NCI-H226 (cell line): ENCODE measurements around the gene TBX21.
"Not testable (repeated sequence)": the region's sequence is repeated elsewhere in the genome, so short reads cannot be mapped to it uniquely, and the experiment has no call there.

Source experiments
- DNase-seq: peaks from one replicate; pipeline ENCODE4 v3.0.0-alpha.2; 2015

TBX21 gene

DNA sequence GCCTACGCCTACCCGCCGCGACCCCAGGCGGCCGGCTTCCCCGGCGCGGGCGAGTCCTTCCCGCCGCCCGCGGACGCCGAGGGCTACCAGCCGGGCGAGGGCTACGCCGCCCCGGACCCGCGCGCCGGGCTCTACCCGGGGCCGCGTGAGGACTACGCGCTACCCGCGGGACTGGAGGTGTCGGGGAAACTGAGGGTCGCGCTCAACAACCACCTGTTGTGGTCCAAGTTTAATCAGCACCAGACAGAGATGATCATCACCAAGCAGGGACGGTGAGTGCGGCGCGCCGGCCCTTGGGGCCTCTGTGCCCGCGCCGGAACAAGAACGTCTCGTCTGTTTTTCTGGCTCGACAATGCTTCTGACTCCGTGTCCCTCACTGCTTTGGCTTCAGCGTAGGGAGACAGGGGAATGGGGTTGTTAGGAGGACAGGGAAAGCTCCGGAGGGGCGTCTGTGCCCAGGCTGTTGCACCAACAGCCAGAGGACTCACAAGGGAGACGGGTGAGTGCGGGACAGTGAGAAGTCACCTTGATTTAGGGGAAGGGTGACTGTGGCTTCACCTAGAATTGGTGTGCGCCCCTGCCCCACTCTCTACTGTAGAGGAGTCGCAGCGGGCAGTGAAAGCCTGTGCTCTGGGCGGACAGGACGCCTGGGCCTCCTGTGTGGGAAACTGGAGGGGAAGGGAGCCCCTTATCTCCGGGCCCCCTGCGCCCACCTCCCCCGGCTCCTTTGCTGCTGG, 806 bp downstream of the TBX21 start:
- DNase-seq = no peak

DNA sequence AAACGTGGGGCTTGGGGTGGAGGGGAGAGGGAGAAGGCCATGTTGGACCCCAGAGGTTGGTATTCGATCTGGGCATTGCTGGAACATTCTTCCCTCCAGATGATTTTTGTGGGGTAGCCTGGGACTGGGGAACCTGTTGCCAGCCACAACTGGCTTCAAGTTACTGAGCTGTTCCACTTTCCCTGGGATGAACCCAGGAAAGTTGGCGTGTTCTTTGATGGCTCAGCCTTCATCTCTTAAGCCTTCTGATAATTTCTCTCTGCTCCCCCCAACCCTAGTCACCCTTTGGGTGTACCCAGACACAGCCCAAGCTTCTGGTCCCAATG, 2.1 kb downstream of the TBX21 start:
- DNase-seq = no peak

DNA sequence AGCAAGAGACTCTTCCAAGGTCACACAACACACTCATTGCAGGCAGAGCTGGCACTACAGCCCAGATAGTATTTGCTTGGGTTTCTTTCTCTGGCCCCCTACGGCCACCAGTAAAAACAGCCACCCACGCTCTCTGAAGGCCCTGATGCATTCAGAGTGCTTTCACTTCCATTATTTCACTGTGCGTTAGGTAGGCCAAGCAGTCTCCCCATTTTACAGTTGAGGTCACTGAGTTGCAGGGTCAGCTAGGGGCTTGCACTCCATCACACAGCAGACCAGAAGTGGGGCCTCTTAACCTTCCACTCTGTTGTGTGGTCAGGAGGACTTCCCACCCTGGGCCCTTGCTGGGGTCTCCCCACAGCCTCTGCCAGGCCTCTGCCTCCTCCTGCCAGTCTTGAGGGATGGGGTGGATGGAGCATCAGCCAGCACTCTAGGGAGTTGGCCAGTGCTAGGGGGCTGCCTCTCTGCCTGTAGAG, 2.5 kb downstream of the TBX21 start:
- DNase-seq = no peak

DNA sequence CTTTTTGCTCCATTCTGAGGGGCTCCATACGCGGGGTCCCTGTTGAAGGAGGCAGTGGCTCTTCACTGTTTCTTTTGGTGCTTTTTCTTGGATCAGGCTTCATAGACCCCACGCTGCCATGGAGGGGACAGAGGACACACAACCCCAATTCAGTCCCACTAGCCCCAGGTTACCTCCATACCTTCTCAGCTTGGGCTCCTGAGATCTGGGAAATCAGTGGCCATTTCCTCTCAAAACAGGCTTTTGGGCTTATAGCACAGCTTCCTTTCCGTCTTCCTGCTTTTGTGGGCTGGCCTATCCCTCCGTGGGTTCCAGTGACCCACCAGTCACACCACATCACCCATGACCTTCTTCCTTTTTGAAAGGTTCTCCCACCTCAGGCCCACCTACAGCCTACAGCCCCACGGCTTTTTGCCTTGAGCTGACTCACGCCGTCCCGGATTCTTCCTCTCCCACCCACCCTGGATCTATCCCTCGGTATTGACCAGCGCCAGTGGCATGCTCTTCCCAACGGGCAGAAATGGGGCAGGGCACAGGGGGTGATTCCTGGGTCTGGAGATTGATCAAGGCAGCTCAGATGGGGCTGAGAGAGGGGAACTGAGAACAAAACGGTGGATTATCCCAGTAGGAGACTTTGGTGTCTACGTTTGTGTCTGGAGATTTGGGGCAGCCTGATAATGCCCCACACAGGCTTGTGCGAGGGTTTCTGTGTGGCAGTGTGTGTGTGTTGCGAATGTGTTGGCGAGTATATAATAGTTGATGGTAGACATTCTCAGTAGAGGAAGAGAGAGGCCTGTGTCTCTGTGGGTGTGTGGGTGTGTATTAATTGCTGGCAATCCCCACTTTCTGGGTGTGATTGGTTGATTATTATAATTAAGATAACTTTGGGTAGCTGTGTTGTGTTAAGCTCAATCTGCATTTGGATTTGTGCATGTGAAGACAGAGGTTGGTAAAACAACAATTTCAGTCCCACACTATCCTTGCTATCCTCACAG, 3.8 kb downstream of the TBX21 start:
- DNase-seq = no peak

DNA sequence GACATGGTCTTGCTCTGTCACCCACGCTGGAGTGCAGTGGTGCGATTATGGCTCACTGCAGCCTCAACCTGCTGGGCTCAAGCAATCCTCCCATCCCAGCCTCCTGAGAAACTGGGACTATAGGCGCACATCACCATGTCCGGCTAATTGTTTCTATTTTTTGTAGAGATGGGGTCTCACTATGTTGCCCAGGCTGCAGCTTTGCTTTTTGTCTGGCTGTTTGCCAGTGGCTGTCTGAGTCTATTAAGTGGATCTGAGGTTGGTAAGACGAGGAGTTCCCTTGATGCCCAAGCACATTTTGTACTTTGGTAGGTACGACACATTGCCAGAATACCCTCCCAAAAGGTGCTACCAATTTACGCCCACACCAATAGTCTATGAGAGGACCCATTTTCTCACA, 5.1 kb downstream of the TBX21 start:
- no peak for DNase-seq

DNA sequence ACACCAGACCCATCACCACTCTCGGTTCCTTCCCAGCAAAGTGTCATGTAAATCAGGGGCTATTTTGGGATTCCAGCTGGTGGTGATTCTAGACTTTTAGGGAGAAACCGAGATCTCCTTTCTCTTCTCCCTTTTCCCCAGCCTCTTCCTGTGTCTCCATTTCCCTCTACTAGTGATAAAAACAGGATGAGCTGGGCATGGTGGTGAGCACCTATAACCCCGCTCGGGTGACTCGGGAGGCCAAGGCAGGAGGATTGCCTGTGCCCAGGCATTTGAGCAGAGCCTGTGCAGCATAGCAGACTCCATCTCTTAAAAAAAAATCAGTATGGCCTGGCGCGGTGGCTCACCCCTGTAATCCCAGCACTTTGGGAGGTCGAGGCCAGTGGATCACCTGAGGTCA, 6.1 kb downstream of the TBX21 start:
- no peak for DNase-seq

DNA sequence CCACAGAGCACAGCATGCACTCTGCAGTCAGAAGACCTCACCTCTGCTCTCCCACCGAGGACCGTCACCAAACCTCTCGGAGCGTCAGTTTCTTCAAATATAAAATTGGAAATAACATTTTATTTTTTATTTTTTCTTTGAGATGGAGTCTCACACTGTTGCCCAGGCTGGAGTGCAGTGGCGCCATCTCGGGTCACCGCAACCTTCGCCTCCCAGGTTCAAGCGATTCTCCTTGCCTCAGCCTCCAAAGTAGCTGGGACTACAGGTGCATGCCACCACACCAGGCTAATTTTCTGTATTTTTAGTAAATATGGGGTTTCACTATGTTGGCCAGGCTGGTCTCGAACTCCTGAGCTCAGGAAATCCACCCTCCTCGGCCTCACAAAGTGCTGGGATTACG, 6.9 kb downstream of the TBX21 start:
- not testable (repeated sequence) for DNase-seq

DNA sequence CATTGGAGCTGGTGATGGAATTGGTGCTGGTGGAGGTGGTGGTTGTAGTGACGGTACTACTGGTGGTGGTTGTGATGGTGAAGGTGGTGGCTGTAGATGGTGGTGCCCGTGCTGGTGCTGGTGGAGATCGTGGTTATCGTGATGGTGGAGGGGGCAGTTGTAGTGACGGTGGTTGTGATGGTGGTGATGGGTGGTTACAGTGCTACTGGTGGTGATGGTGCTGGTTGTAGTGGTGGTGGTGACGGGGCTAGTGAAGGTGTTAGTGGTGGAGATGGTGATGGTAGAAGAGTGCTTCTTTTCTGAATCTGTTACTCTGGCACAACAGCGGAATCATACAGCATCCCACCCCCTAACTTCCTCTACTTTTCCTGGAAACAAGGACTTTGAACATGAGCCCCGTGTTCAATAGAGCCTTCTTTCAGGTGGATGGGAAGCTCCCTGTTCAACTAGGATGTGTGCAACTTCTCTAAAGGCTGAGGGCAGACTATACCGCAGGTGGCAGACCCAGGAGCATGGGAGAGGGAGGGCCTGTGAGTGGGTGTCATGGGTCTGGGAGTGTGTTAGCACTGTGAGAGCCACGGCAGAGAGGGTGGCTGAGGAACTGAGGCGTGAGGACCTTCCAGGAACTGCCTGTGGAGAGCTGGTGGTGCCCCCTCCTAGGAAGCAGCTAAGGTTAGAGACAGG, 8.2 kb downstream of the TBX21 start:
- no peak for DNase-seq

DNA sequence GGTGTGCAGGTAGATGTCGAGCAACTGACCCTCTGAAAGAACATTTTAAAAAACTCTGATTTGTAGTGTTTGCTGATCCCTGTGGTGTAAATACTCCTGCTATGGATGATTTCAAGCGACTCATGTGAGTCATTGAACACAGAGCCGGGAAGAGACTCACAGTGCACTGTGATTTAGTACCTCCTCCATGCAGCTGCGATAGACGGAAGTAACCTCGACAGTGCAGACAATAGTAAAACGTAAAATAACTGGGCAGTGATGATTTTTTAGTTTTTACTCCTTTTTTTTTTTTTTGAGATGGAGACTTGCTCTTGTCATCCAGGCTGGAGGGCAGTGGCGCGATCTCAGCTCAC, 8.7 kb downstream of the TBX21 start:
- no peak for DNase-seq

DNA sequence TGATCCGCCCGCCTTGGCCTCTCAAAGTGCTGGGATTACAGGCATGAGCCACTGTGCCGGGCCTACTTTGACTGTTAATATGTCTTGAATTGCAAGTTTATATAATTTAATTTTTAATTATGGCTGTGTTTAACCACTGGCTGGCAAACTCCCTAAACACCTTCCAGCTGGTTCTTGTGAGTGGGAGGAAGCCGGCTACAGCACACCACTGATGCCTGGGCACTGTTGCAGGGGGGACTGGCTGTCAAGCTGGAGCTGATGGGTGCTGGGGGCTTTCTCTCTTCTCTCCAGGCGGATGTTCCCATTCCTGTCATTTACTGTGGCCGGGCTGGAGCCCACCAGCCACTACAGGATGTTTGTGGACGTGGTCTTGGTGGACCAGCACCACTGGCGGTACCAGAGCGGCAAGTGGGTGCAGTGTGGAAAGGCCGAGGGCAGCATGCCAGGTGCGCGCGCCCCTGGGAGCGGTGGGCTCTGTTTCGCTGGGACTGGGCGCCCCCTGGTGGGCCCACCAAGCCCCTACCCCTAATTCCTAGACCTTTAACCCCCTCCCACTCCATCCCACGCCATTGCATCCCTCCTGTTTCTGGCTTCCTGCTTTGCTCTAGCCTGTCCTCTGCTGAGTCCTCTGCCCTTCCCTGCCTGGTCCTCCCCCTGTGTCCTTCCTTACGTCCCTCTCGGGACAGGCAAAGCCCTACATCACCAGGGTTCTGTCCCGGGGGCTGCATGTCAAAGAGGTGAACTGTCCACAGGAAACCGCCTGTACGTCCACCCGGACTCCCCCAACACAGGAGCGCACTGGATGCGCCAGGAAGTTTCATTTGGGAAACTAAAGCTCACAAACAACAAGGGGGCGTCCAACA, 9.5 kb downstream of the TBX21 start:
- no peak for DNase-seq

DNA sequence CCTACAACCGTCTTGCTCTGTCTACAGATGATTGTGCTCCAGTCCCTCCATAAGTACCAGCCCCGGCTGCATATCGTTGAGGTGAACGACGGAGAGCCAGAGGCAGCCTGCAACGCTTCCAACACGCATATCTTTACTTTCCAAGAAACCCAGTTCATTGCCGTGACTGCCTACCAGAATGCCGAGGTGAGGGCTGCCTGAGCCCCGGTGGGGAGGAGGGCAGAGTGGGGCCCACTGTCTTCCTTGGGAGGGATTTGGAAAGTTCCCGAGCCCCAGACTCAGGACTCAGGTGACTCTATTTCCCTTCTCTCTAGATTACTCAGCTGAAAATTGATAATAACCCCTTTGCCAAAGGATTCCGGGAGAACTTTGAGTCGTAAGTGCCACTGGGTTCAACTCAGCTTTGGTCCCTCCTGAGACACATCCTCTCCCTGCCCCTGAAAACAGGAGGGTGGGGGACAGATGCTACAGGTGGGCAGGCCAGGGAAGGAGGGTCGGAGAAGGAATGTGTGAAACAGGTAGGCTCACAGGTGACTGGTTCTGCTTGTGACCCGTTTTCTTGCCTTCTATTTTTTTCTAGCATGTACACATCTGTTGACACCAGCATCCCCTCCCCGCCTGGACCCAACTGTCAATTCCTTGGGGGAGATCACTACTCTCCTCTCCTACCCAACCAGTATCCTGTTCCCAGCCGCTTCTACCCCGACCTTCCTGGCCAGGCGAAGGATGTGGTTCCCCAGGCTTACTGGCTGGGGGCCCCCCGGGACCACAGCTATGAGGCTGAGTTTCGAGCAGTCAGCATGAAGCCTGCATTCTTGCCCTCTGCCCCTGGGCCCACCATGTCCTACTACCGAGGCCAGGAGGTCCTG, 11.4 kb downstream of the TBX21 start:
- DNase-seq = no peak

DNA sequence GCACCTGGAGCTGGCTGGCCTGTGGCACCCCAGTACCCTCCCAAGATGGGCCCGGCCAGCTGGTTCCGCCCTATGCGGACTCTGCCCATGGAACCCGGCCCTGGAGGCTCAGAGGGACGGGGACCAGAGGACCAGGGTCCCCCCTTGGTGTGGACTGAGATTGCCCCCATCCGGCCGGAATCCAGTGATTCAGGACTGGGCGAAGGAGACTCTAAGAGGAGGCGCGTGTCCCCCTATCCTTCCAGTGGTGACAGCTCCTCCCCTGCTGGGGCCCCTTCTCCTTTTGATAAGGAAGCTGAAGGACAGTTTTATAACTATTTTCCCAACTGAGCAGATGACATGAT, 12.0 kb downstream of the TBX21 start:
- no peak for DNase-seq

DNA sequence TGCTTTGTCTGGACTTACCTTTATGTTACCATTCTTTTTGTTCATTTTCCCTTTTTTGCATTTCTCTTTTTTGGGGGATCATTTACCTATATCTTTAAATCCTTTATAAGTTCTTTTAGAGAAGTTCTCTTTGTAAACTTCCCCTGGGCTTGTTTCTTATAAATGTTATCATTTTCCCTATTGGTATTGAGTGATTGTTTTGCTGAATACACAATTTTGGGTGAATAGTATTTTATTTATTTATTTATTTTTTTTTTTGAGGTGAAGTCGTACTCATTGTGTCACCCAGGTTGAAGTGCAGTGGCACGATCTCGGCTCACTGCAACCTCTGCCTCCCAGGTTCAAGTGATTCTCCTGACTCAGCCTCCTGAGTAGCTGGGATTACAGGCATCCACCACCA, 18.4 kb downstream of the TBX21 start:
- no peak for DNase-seq

DNA sequence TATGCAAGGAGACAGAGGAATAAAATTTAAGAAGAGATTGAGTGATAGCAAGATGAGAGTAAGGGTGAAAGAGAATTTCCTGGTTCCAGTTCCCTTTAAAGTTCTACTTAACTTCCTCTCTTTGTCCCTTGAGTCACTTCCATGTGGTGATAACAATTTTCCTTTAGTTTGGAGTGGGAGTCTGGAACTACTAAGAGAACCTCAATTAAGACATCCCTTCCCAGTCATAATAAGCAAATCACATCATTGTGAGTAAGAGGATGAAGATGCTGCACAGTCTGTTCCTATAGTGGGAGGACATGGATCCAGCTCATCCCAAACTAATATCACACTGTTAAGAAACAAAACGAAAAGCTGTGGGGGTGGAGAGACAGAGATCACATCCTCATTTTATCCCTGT, 24.4 kb downstream of the TBX21 start:
- no peak for DNase-seq

DNA sequence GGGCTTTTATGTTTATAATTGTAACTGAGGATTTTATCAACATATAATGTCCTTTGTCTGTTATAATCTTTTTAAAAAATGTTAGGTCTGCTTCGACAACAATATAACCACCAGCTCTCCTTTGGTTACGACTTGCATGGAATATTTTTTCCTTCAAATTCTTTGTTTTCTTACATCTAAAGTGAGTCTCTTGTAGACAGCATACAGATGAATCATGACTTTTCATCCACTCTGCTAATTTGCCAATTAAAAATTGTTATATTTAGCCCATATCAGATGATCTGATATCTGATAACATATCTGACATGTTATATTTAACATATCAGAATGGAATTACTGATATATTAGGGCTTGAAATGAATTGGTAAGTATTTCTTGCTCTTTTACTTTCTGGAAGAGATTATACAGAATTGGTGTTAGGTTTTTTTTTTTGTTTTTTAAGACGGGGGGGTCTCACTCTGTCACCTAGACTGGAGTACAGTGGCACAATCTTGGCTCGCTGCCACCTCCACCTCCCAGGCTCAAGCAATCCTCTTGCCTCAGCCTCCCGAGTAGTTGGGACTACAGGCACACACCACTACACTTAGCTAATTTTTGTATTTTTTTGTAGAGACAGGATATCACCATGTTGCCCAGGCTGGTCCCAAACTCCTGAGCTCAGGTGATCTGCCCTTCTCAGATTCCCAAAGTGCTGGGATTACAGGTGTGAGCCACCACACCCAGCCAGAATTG, 27.5 kb downstream of the TBX21 start:
- no peak for DNase-seq

DNA sequence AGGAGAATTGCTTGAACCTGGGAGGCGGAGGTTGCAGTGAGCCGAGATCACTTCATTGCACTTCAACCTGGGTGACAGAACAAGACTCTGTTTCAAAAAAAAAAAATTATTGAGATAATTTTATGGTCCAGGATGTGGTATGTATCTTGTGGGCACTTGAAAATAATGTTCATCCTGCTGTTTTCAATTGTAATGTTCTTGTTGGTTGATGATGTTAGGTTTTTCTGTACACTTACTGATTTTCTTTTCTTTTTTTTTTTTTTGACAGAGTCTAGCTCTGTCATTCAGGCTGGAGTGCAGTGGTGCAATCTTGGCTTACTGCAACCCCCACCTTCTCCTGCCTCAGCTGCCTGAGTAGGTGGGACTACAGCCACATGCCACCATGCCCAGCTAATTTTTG, 29.7 kb downstream of the TBX21 start:
- DNase-seq = no peak

DNA sequence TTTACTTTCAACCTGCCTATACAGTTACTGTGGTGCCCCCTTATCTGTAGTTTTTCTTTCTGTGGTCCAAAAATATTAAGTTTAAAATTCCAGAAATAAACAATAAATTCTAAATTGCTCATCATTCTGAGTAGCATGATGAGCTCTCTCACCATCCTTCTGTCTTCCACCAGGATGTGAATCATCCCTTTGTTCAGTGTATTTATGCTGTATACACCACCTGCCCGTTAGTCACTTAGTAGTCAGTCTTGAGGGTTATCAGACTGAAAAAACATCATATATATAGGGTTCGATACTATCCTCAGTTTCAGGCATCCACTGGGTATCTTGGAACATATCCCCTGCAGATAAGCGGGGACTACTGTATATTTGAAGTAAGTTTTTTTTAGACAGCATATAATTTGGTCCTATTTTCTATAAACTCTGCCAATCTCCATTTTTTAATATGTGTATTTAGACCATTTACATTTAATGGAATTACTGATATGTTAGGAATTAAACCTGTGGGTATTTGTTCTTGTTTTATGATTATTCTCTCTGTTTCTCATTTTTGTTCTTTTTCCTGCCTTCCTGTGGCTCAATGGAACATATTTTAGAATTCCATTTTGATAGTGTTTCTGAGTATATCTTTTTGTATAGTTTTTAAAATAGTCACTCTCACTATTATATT, 31.0 kb downstream of the TBX21 start:
- DNase-seq = peak; percentile 9

DNA sequence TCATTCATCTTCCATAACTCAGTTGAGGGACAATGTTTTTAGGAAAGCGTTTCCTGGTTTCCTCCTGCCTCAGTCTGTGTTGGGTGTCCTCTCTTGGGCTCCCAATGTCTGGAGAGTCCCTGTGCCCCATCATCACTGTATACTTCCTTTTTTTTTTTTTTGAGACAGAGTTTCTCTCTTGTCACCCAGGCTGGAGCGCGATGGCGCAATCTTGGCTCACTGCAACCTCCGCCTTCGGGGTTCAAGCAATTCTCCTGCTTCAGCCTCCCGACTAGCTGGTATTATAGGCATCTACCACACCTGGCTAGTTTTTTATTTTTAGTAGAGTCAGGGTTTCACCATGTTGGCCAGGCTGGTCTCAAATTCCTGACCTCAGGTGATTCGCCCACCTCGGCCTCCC, 40.6 kb downstream of the TBX21 start:
- DNase-seq = not testable (repeated sequence)

DNA sequence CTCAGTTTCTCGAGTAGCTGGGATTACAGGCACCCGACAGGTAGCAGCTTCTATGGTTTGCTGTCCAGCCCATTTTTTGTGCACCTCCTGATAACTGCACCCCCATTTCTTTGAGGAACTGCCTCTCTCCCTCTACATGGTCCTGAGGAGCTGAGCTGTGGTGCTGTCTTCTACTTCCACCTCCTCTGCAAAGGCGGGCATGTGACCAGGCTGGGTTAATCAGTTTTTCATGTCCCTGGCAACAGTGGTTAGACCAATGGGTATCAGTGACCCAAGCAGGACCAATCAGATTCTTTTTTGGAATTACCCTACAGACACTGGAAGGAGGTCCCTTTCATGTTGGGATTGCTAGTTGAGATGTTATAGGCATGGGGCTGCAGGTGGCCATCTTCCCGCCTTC, 41.3 kb downstream of the TBX21 start:
- no peak for DNase-seq

DNA sequence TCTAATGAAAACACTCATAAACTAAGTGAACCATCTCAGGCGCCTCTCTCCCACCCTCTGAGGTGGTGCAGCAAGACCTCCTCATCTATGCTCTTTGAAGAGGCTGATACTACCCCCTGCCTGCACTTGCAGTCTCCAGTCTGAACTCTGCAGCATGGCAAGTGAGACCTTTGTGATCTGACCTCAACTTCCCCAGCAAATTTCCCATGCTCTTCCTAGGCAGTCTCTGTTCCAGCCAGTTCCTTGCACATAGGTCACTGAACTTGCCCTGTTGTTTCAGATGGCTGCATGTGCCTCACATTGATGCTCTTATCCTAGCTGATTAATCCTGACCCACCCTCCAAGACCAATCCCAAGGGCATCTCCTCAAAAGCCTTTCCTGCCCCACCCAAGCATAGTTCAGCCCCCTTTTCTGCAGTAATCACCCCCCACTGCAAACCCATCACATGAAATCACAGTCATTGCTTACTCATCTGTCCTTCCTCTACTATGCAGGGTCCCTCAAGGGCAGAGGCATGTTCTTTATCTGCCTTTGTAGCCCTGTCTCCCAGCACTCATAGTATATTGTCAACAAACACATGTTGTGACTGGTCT, 42.0 kb downstream of the TBX21 start:
- DNase-seq = no peak
